Measurements from ENCODE around the gene NRDE2. TPM values are rescaled to one million over a fixed set of nuclear protein-coding genes. Genes with fewer than 3 reads are reported as not detected.

Gene NRDE2
- total RNA-seq, 1 donor from 2014 or later = 10.5 TPM

- DNase-seq = peak; percentile 34
- Histone ChIP-seq H3K36me3 (peaks cover 60% of the 10 kb centered on the region), H3K27ac (replicated peaks) (peak overlapping the region; percentile 59)
Observed at GRCh38 chr14:90288651-90289355, 42.9 kb downstream of the NRDE2 start.

DNA sequence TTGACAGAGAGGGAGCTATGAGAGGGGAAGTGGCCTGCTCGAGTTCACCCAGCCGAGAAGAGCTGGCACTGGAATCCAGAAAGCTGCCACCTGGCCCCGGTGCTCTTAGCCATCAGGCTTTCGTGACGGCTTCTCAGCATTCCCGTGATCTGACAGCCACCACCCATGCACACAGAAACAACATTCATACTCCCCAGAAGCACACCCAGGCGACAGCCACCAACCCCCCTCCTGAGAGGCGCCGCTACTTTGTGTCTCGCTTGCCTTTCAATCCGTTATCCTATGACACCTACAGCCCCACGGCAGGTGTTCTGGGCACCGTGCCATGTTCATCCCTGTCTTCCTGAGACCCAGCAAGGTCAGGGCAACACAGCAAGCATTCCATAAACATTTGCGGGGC lies 44.0 kb downstream of the NRDE2 start:
- no peak overlapping the region for H3K4me3 ChIP-seq
- intact Hi-C loops (cut with micrococcal nuclease) = no loop called here
- DNase-seq = no peak
- H3K27me3 ChIP-seq (ENCODE audit: low read depth) = no peaks in the 10 kb centered on the region
- peak overlapping the region; percentile 59 for H3K27ac ChIP-seq (replicated peaks)
- peaks cover 23% of the 10 kb centered on the region for H3K4me1 ChIP-seq
- no peaks in the 10 kb centered on the region for H3K9me3 ChIP-seq (replicated peaks)
- peaks cover 67% of the 10 kb centered on the region for H3K36me3 ChIP-seq
- TF ChIP-seq, protein P1, sequence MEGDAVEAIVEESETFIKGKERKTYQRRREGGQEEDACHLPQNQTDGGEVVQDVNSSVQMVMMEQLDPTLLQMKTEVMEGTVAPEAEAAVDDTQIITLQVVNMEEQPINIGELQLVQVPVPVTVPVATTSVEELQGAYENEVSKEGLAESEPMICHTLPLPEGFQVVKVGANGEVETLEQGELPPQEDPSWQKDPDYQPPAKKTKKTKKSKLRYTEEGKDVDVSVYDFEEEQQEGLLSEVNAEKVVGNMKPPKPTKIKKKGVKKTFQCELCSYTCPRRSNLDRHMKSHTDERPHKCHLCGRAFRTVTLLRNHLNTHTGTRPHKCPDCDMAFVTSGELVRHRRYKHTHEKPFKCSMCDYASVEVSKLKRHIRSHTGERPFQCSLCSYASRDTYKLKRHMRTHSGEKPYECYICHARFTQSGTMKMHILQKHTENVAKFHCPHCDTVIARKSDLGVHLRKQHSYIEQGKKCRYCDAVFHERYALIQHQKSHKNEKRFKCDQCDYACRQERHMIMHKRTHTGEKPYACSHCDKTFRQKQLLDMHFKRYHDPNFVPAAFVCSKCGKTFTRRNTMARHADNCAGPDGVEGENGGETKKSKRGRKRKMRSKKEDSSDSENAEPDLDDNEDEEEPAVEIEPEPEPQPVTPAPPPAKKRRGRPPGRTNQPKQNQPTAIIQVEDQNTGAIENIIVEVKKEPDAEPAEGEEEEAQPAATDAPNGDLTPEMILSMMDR (IDR thresholded peaks at IDR 0.05; ENCODE audit: borderline replicate concordance) = no peak

More at GRCh38 chr14:90288651-90289355, 42.9 kb downstream of the NRDE2 start:
- no peaks in the 10 kb centered on the region for H3K27me3 ChIP-seq (ENCODE audit: low read depth)
- no peaks in the 10 kb centered on the region for H3K9me3 ChIP-seq (replicated peaks)
- TF ChIP-seq, protein P1 (IDR thresholded peaks at IDR 0.05; ENCODE audit: borderline replicate concordance) = no peak
- intact Hi-C loops (cut with micrococcal nuclease) = no loop called here
- no peak overlapping the region for H3K4me3 ChIP-seq
- H3K4me1 ChIP-seq = peaks cover 23% of the 10 kb centered on the region

DNA sequence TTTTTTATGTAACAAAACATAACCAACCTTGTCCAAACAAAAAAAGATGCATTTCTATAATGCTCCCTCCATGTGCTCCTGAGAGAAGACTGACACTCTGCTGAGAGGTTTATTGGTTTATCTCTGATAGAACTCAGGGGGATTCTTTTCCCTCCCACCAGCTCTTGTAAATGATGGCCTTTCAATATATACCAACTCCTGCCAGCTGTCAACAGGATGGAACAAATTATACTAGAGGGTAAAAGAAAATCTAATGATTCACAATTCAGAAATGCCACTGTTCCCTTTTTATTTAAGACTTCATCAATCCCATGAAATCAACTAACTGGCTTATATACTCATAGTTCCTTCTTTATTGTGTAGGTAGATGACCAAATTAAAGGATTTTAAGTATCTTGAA lies 50.0 kb downstream of the NRDE2 start:
- Histone ChIP-seq H3K4me3 (no peak overlapping the region), H3K27ac (replicated peaks) (no peak overlapping the region), H3K4me1 (peaks cover 13% of the 10 kb centered on the region), H3K27me3 (ENCODE audit: low read depth) (no peaks in the 10 kb centered on the region), H3K36me3 (peaks cover 87% of the 10 kb centered on the region), H3K9me3 (replicated peaks) (no peaks in the 10 kb centered on the region)
- intact Hi-C loops (cut with micrococcal nuclease) = no loop called here
- TF ChIP-seq, protein P1 (IDR thresholded peaks at IDR 0.05; ENCODE audit: borderline replicate concordance) = no peak
- no peak for DNase-seq

DNA sequence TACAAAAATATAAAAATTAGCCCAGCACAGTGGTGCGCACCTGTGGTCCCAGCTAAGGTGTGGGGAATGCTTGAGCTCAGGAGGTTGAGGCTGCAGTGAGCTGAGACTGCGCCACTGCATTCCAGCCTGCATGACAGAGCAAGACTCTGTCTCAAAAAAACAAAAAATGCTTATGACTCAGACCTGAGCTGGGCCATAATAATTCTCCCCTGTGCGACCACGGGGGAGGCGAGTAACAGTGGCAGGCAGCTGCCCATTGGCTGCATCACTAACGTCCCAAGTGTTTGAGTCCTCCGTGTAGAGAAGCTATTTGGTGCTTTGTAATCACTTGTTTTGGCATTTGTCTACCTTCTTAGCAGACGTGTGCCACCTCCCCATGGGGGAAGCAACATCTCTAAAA lies 50.5 kb downstream of the NRDE2 start:
- TF ChIP-seq, protein P1 (IDR thresholded peaks at IDR 0.05; ENCODE audit: borderline replicate concordance) = no peak
- Histone ChIP-seq H3K9me3 (replicated peaks) (no peaks in the 10 kb centered on the region), H3K27ac (replicated peaks) (no peak overlapping the region), H3K36me3 (peaks cover 88% of the 10 kb centered on the region), H3K27me3 (ENCODE audit: low read depth) (no peaks in the 10 kb centered on the region), H3K4me1 (peaks cover 16% of the 10 kb centered on the region), H3K4me3 (no peak overlapping the region)
- intact Hi-C loops (cut with micrococcal nuclease) = no loop called here
- no peak for DNase-seq

GRCh38 chr14:90280096-90280495 lies 51.6 kb downstream of the NRDE2 start:
- Histone ChIP-seq H3K4me1 (peaks cover 24% of the 10 kb centered on the region), H3K27me3 (ENCODE audit: low read depth) (no peaks in the 10 kb centered on the region), H3K9me3 (replicated peaks) (no peaks in the 10 kb centered on the region), H3K27ac (replicated peaks) (no peak overlapping the region), H3K4me3 (no peak overlapping the region), H3K36me3 (peaks cover 79% of the 10 kb centered on the region)
- DNase-seq = no peak
- TF ChIP-seq, protein P1 (IDR thresholded peaks at IDR 0.05; ENCODE audit: borderline replicate concordance) = no peak
- intact Hi-C loops (cut with micrococcal nuclease) = no loop called here
